RWPE2 (cell line): ENCODE measurements around the gene CGA.

Source experiments
- ATAC-seq: fragments of 200-7000 bp; cut with Tn5 transposase; 3 replicates; pipeline ENCODE4 v1.9.1; 2021; ENCODE audit warnings: low read depth
- DNase-seq: peaks from one replicate; pipeline ENCODE4 v3.0.0-alpha.2; 2020; ENCODE audit warnings: low spot score
- H3K27ac ChIP-seq: fragments of 450-650 bp; 2 replicates; pipeline ENCODE4 v1.5.1; 2017; ENCODE audit warnings: mild to moderate bottlenecking; ENCODE audit not compliant: poor library complexity, severe bottlenecking
- H3K27me3 ChIP-seq: fragments of 250-450 bp; sonication (Bioruptor Pico); 2 replicates; pipeline ENCODE4 v1.5.1; 2021; ENCODE audit warnings: mild to moderate bottlenecking, moderate library complexity; ENCODE audit not compliant: insufficient read depth, poor library complexity, severe bottlenecking
- H3K36me3 ChIP-seq: fragments of 250-450 bp; sonication (Bioruptor Pico); 2 replicates; pipeline ENCODE4 v1.5.1; 2020; ENCODE audit warnings: low read depth, mild to moderate bottlenecking, moderate library complexity
- H3K4me1 ChIP-seq: fragments of 250-450 bp; sonication (Bioruptor Pico); 2 replicates; pipeline ENCODE4 v1.5.1; 2021; ENCODE audit warnings: mild to moderate bottlenecking, moderate library complexity; ENCODE audit not compliant: insufficient read depth, poor library complexity, severe bottlenecking
- H3K4me3 ChIP-seq: fragments of 250-450 bp; sonication (Bioruptor Pico); 2 replicates; pipeline ENCODE4 v1.5.1; 2021; ENCODE audit warnings: mild to moderate bottlenecking, moderate library complexity; ENCODE audit not compliant: severe bottlenecking
- H3K9me3 ChIP-seq: fragments of 250-450 bp; sonication (Bioruptor Pico); 2 replicates; pipeline ENCODE4 v1.5.1; 2021; ENCODE audit warnings: mild to moderate bottlenecking, moderate library complexity; ENCODE audit not compliant: severe bottlenecking
- CTCF ChIP-seq: fragments of 450-650 bp; IDR thresholded peaks from one replicate; pipeline ENCODE4 v1.5.1; 2017; ENCODE audit warnings: mild to moderate bottlenecking, moderate library complexity; ENCODE audit not compliant: poor library complexity, severe bottlenecking

CGA gene

GRCh38 chr6:87115402-87116135, 20.7 kb upstream of the CGA start:
- H3K4me3 ChIP-seq: no peak overlapping the region
- no peak for DNase-seq
- no peak for ATAC-seq

GRCh38 chr6:87110636-87111035, 15.7 kb upstream of the CGA start:
- H3K36me3 ChIP-seq: no peaks in the 10 kb centered on the region
- no peaks in the 10 kb centered on the region for H3K9me3 ChIP-seq
- H3K27ac ChIP-seq: no peak overlapping the region
- H3K4me1 ChIP-seq: no peaks in the 10 kb centered on the region
- DNase-seq (no peak), ATAC-seq (no peak)
- no peaks in the 10 kb centered on the region for H3K27me3 ChIP-seq
- H3K4me3 ChIP-seq: no peak overlapping the region
- no peak for TF ChIP-seq CTCF

More at GRCh38 chr6:87115402-87116135, 20.7 kb upstream of the CGA start:
- no peak for TF ChIP-seq CTCF
- Histone ChIP-seq H3K27ac (no peak overlapping the region), H3K4me1 (peaks cover 5% of the 10 kb centered on the region), H3K27me3 (no peaks in the 10 kb centered on the region), H3K36me3 (no peaks in the 10 kb centered on the region), H3K9me3 (no peaks in the 10 kb centered on the region)

- DNase-seq (no peak), ATAC-seq (no peak)
- no peaks in the 10 kb centered on the region for H3K36me3 ChIP-seq
- no peak overlapping the region for H3K4me3 ChIP-seq
- H3K9me3 ChIP-seq: no peaks in the 10 kb centered on the region
- H3K27me3 ChIP-seq: no peaks in the 10 kb centered on the region
- no peak for TF ChIP-seq CTCF
- H3K27ac ChIP-seq: no peak overlapping the region
- no peaks in the 10 kb centered on the region for H3K4me1 ChIP-seq
These were observed 10.9 kb upstream of the CGA start for GRCh38 chr6:87105823-87106222.

GRCh38 chr6:87104667-87105066, 9.8 kb upstream of the CGA start:
- no peaks in the 10 kb centered on the region for H3K36me3 ChIP-seq
- ATAC-seq (no peak), DNase-seq (no peak)
- no peak overlapping the region for H3K27ac ChIP-seq
- no peaks in the 10 kb centered on the region for H3K27me3 ChIP-seq
- no peak overlapping the region for H3K4me3 ChIP-seq
- no peak for TF ChIP-seq CTCF
- H3K4me1 ChIP-seq: no peaks in the 10 kb centered on the region
- H3K9me3 ChIP-seq: no peaks in the 10 kb centered on the region

DNA sequence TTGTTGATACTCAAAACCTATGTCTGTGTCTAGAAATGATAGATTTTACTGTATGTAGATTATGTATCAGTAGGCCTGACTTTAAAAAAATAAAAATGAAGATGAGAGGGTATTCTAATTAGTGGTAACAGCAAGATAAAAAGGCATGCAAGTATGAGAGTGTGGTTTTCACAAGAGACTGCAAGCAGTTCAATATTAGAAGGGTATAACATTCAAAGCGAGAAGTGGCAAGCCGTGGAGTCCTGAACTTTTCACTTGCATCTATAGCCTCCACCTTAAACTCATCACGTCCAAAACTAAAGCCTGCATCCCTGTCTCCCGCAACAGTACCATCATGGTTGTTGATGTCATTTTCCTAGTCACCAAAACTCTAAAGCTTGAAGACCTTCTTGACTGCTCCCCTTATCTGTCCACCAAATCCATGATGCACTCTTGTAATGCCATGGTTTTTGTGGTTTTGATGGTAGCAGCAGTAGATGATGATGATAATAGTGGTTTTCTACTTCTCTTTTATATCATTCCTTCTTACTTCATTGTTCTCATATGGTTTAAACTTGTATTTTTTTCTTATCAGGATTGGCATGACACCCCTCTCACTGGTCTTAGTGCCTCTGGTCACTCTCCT, 9.2 kb upstream of the CGA start:
- H3K36me3 ChIP-seq: no peaks in the 10 kb centered on the region
- H3K4me1 ChIP-seq: no peaks in the 10 kb centered on the region
- ATAC-seq: no peak
- no peaks in the 10 kb centered on the region for H3K9me3 ChIP-seq
- H3K4me3 ChIP-seq: no peak overlapping the region
- H3K27me3 ChIP-seq: no peaks in the 10 kb centered on the region
- TF ChIP-seq CTCF: no peak
- no peak overlapping the region for H3K27ac ChIP-seq
- DNase-seq: no peak
